Measurements from ENCODE around the gene HIGD2B. TPM values are rescaled to one million over a fixed set of nuclear protein-coding genes. Genes with fewer than 3 reads are reported as not detected.

Gene HIGD2B
- total and polyA plus RNA-seq, 9 of the 15 experiments (the other 6 are each of a cell fraction or from before 2014, with no cell fraction given), result 0.04 to 0.18 (median 0.14) TPM; not detected in 6

GRCh38 chr15:72685925-72686794 lies at the start of gene HIGD2B, which contains the start of gene BBS4 (continued):
- TF ChIP-seq HLTF (IDR thresholded peaks at IDR 0.05) (no peak), CBX5 (IDR thresholded peaks at IDR 0.05; ENCODE audit: borderline replicate concordance, low read depth) (no peak), FOXK1 (CRISPR knock-in tag; IDR thresholded peaks at IDR 0.05; ENCODE audit: borderline replicate concordance) (no peak), NFATC3 (IDR thresholded peaks at IDR 0.05) (no peak), AFF1 (IDR thresholded peaks at IDR 0.05; ENCODE audit: low read depth in 1 of 2, partially characterized antibody in 2 of 2) (peak in 1 of 2 experiments; percentile 0), VEZF1 (CRISPR knock-in tag; IDR thresholded peaks at IDR 0.05) (peak; percentile 61), MAFF (IDR thresholded peaks at IDR 0.05; ENCODE audit: low read length) (no peak), NR2C1 (IDR thresholded peaks at IDR 0.05) (peak; percentile 84), NR2C1 (tag; IDR thresholded peaks at IDR 0.05) (peak; percentile 85), MEF2D (tag; conservative IDR thresholded peaks at IDR 0.05; ENCODE audit: low read depth) (no peak), TEAD1 (CRISPR knock-in tag; IDR thresholded peaks at IDR 0.05) (no peak), ZNF324 (CRISPR knock-in tag; IDR thresholded peaks at IDR 0.05) (0 out of 2 replicates have a peak, but pooled peaks have one; percentile 6), ZBTB8A (IDR thresholded peaks at IDR 0.05; ENCODE audit: partially characterized antibody) (no peak), CREBBP (IDR thresholded peaks at IDR 0.05; ENCODE audit: low read depth, low read length) (no peak), SMAD3 (CRISPR knock-in tag; conservative IDR thresholded peaks at IDR 0.05) (no peak), HDAC3 (IDR thresholded peaks at IDR 0.05; ENCODE audit: borderline replicate concordance, partially characterized antibody) (no peak), TFAM (CRISPR knock-in tag; conservative IDR thresholded peaks at IDR 0.05) (no peak), HDAC1 (IDR thresholded peaks at IDR 0.05) (peak in 1 of 2 experiments; percentile 68; a peak in 2 of 4 replicates), CBX3 (IDR thresholded peaks at IDR 0.05; ENCODE audit: borderline replicate concordance in 1 of 2, low read length in 2 of 2) (no peak), SIX5 (IDR thresholded peaks at IDR 0.05; ENCODE audit: borderline replicate concordance in 1 of 2, insufficient read depth in 1 of 2, low read depth in 1 of 2, low read length in 2 of 2) (no peak)
- TF ChIP-seq, protein P1, sequence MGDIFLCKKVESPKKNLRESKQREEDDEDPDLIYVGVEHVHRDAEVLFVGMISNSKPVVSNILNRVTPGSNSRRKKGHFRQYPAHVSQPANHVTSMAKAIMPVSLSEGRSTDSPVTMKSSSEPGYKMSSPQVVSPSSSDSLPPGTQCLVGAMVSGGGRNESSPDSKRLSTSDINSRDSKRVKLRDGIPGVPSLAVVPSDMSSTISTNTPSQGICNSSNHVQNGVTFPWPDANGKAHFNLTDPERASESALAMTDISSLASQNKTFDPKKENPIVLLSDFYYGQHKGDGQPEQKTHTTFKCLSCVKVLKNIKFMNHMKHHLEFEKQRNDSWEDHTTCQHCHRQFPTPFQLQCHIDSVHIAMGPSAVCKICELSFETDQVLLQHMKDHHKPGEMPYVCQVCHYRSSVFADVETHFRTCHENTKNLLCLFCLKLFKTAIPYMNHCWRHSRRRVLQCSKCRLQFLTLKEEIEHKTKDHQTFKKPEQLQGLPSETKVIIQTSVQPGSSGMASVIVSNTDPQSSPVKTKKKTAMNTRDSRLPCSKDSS (IDR thresholded peaks at IDR 0.05; ENCODE audit: low read depth, partially characterized antibody), result no peak

Measured in K562 (cell line).